DOHH2 (cell line): ENCODE measurements around the gene AHSP.
"Not testable (repeated sequence)": the region's sequence is repeated elsewhere in the genome, so short reads cannot be mapped to it uniquely, and the experiment has no call there.

ENCODE experiments used
- H3F3A ChIP-seq: fragments of 200-600 bp; sonication (generic), shearing (Covaris generic); 2 replicates; pipeline ENCODE4 v1.6.0; 2016; ENCODE audit warnings: antibody characterized with exemption, mild to moderate bottlenecking; ENCODE audit not compliant: control insufficient read depth, insufficient read depth
- H3K27ac ChIP-seq: fragments of 200-600 bp; sonication (generic); 2 replicates; pipeline ENCODE4 v1.5.1; 2014; ENCODE audit warnings: low read depth, mild to moderate bottlenecking, low read length, moderate library complexity
- H3K27me3 ChIP-seq: fragments of 200-600 bp; sonication (generic); 2 replicates; pipeline ENCODE4 v1.6.1; 2014; ENCODE audit warnings: mild to moderate bottlenecking, low read length, mixed read lengths; ENCODE audit not compliant: control insufficient read depth
- H3K36me3 ChIP-seq: fragments of 200-600 bp; sonication (generic); 2 replicates; pipeline ENCODE4 v1.6.1; 2014; ENCODE audit warnings: mild to moderate bottlenecking, low read length, moderate library complexity, mixed read lengths; ENCODE audit not compliant: control insufficient read depth
- H3K4me1 ChIP-seq: fragments of 200-600 bp; sonication (generic); 2 replicates; pipeline ENCODE4 v1.6.1; 2014; ENCODE audit warnings: mild to moderate bottlenecking, low read length, mixed read lengths; ENCODE audit not compliant: control insufficient read depth
- H3K4me2 ChIP-seq: fragments of 200-600 bp; sonication (generic); 2 replicates; pipeline ENCODE4 v1.6.0; 2014; ENCODE audit warnings: mild to moderate bottlenecking, low read length, moderate library complexity
- H3K4me3 ChIP-seq: fragments of 200-600 bp; sonication (generic); 2 replicates; pipeline ENCODE4 v1.5.1; 2014; ENCODE audit warnings: mild to moderate bottlenecking, low read length, mixed read lengths
- H3K79me2 ChIP-seq: fragments of 200-600 bp; sonication (generic); 2 replicates; pipeline ENCODE4 v1.6.1; 2014; ENCODE audit warnings: mild to moderate bottlenecking, low read length, mixed read lengths; ENCODE audit not compliant: control insufficient read depth
- H3K9me2 ChIP-seq: fragments of 200-600 bp; sonication (generic); replicated peaks from 2 replicates; pipeline ENCODE4 v1.6.1; 2014; ENCODE audit warnings: mild to moderate bottlenecking, low read length, mixed read lengths; ENCODE audit not compliant: control insufficient read depth
- H3K9me3 ChIP-seq: fragments of 200-600 bp; sonication (generic); 2 replicates; pipeline ENCODE4 v1.6.1; 2014; ENCODE audit warnings: antibody characterized with exemption, low read length, mixed read lengths; ENCODE audit not compliant: control insufficient read depth, insufficient read depth
- H4K20me1 ChIP-seq: fragments of 200-600 bp; sonication (generic); 2 replicates; pipeline ENCODE4 v1.6.0; 2014; ENCODE audit warnings: low read depth, mild to moderate bottlenecking, antibody characterized with exemption, low read length, moderate library complexity; ENCODE audit not compliant: control insufficient read depth, insufficient read depth
- CTCF ChIP-seq: fragments of 200-600 bp; sonication (generic); IDR thresholded peaks from one replicate; pipeline ENCODE4 v1.5.1; 2014; ENCODE audit warnings: antibody characterized with exemption, mild to moderate bottlenecking, low read depth, low read length; ENCODE audit not compliant: poor library complexity, severe bottlenecking
- EZH2phosphoT487 ChIP-seq: fragments of 200-600 bp; sonication (generic); IDR thresholded peaks from 2 replicates; pipeline ENCODE4 v1.6.1; 2017; ENCODE audit warnings: borderline replicate concordance, mild to moderate bottlenecking, antibody characterized with exemption, low read length, moderate library complexity, mixed read lengths

AHSP gene

GRCh38 chr16:31521368-31521767 lies 6.3 kb upstream of the AHSP start:
- TF ChIP-seq EZH2phosphoT487 (no peak), CTCF (no peak)
- Histone ChIP-seq H3K36me3 (no peaks in the 10 kb centered on the region), H3K9me2 (no peaks in the 10 kb centered on the region), H3K27me3 (no peaks in the 10 kb centered on the region), H3K79me2 (no peaks in the 10 kb centered on the region), H3F3A (no peaks in the 10 kb centered on the region), H3K9me3 (no peaks in the 10 kb centered on the region), H3K4me2 (no peak overlapping the region), H3K27ac (no peak overlapping the region), H3K4me1 (no peaks in the 10 kb centered on the region), H4K20me1 (no peaks in the 10 kb centered on the region), H3K4me3 (no peak overlapping the region)

GRCh38 chr16:31522071-31522470 lies 5.6 kb upstream of the AHSP start:
- Histone ChIP-seq H3K4me3 (no peak overlapping the region), H3K9me3 (no peaks in the 10 kb centered on the region), H3K27me3 (no peaks in the 10 kb centered on the region), H3F3A (no peaks in the 10 kb centered on the region), H3K4me1 (no peaks in the 10 kb centered on the region), H3K4me2 (no peak overlapping the region), H3K9me2 (no peaks in the 10 kb centered on the region), H3K79me2 (no peaks in the 10 kb centered on the region), H4K20me1 (no peaks in the 10 kb centered on the region), H3K27ac (no peak overlapping the region), H3K36me3 (no peaks in the 10 kb centered on the region)
- TF ChIP-seq EZH2phosphoT487: no peak
- no peak for TF ChIP-seq CTCF

GRCh38 chr16:31523768-31524167 lies 3.9 kb upstream of the AHSP start:
- not testable (repeated sequence) for H3K79me2 ChIP-seq, H3K9me3 ChIP-seq, H3K4me2 ChIP-seq, H3K4me3 ChIP-seq, H3K4me1 ChIP-seq, H3K36me3 ChIP-seq, H3K27me3 ChIP-seq, H3F3A ChIP-seq, H4K20me1 ChIP-seq, H3K9me2 ChIP-seq, H3K27ac ChIP-seq

- no peaks in the 10 kb centered on the region for H3K79me2 ChIP-seq
- no peaks in the 10 kb centered on the region for H3K4me1 ChIP-seq
- no peaks in the 10 kb centered on the region for H3F3A ChIP-seq
- H4K20me1 ChIP-seq: no peaks in the 10 kb centered on the region
- H3K36me3 ChIP-seq: no peaks in the 10 kb centered on the region
- no peak overlapping the region for H3K27ac ChIP-seq
- no peak overlapping the region for H3K4me3 ChIP-seq
- no peaks in the 10 kb centered on the region for H3K9me2 ChIP-seq
- no peaks in the 10 kb centered on the region for H3K27me3 ChIP-seq
- H3K4me2 ChIP-seq: no peak overlapping the region
- no peaks in the 10 kb centered on the region for H3K9me3 ChIP-seq
- no peak for TF ChIP-seq CTCF
- no peak for TF ChIP-seq EZH2phosphoT487
Observed at GRCh38 chr16:31525113-31525512, 2.6 kb upstream of the AHSP start.
